HPDE6-E6E7 (cell line): ENCODE measurements around the gene AHCYL1.
A peak's percentile ranks its signal among the peaks of the same experiment; 100 is the strongest.

Source experiments
- DNase-seq: peaks from one replicate; pipeline ENCODE4 v3.0.0; 2011; ENCODE audit warnings: missing footprints; ENCODE audit errors: extremely low spot score

AHCYL1 gene

DNA sequence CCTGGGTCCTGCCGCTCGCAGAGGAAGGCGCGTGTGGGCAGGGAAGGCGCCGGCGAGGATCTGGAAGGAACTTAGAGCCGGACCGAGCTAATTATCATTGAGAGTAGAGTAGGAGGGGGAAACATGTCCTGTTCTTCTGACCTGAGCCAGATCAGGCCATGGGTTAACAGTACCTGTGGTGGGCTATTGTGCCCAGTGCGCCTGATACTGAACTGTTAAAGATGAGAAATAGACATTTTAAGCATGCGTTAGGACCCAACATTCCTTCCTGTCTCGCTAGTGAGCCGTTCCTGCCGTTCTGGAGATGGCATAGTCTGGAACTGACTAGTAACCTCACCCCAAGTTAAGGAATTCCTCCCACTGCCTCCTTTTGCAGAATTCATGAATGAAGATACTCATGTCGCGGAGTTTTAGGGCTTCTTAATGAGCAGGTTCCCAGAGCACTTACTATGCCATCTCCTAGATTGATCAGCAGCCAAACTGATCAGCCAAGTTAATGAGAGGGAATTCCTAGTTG is 50.7 kb downstream of the AHCYL1 start:
- peak; percentile 15 for DNase-seq

GRCh38 chr1:110038271-110038670 is 53.7 kb downstream of the AHCYL1 start:
- DNase-seq, result no peak

DNA sequence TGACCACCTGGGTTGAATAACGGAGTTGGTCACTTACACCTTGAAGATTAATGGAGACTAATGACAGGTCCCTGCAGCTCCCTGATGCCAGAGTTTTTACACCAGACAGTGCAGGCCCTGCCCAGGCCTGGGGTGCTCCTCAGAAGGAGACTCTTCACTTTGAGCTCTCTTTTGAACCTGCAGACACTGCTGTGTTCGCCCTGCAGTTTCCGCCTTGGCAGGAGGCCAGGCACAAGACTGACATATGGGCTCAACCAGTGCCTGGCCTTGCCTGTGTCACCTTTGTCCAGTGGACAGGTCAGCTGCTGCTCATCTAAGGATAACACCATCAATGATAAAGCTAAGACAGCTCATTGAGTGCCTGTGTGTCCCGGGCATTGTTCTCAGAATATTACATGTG is 55.1 kb downstream of the AHCYL1 start:
- DNase-seq, result no peak

- DNase-seq, result peak; percentile 58
Observed at GRCh38 chr1:110040548-110040947, 56.0 kb downstream of the AHCYL1 start.

DNA sequence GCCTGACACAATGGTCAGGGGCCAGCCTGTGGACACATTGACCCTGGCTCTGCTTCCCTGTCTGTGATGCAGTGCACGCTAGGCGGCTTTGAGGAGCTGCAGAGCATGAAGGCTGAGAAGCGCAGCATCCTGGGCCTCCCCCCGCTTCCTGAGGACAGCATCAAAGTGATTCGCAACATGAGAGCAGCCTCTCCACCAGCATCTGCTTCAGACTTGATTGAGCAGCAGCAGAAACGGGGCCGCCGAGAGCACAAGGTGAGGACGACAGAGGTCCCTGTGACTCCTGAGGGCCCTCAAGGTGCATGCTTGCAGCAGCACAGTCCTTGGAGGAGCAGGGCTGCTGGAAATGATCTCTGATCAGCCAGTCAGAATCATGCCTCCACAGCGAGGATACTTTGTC is 58.5 kb downstream of the AHCYL1 start:
- no peak for DNase-seq

- DNase-seq, result no peak
Observed at GRCh38 chr1:110047463-110047862, 62.9 kb downstream of the AHCYL1 start.

GRCh38 chr1:110048240-110048639 is 63.7 kb downstream of the AHCYL1 start:
- no peak for DNase-seq

GRCh38 chr1:110048923-110049601 is 64.5 kb downstream of the AHCYL1 start:
- DNase-seq, result no peak

GRCh38 chr1:110049801-110050601 is 65.4 kb downstream of the AHCYL1 start:
- no peak for DNase-seq

DNA sequence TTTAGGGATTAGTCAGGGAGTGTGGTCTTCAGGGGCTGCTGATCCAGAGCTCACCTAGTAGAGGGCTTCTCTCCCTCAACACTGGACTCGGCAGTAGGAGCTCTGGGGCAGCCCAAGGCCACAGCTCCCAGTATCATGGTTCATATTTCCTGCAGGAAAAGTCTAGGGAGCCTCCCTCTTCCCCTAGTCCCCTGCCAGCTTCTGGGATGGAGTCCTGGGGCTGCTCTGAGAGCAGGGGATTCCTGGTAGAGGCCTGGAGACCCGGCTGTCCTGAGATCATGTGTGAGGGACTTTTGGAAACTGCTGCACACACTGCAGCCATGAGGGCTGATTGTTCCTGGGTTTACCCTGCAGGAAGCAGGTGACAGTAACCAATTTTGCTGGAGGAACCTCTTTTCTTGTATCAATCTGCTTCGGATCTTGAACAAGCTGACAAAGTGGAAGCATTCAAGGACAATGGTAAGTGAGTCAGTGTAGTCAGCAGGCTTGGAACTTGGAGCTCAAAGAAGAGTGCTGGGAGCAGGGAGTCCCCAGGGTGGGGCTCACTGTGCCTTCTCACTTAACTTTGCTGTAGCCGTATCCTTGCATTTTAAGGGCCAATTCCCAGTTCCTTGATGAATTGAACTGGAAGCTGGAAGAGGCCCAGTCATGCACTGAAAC is 66.2 kb downstream of the AHCYL1 start:
- no peak for DNase-seq

DNA sequence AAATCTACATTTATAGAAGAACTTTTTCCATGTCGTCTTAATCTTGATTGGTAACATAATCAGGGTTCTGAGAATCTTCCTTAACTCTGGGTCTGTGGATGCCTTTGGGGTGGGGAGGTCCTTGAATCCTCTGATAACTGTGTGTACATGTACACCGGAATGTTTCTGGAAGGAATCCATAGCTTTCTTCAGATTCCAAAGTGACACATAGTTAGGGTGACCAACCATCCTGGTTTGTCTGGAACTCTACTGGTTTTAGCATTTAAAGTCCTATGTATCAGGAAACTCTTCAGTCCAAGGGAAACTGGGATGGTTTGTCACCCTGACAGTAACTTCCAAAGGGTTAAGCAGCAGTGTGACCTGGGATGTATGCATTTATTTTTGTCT is 66.7 kb downstream of the AHCYL1 start:
- no peak for DNase-seq

DNA sequence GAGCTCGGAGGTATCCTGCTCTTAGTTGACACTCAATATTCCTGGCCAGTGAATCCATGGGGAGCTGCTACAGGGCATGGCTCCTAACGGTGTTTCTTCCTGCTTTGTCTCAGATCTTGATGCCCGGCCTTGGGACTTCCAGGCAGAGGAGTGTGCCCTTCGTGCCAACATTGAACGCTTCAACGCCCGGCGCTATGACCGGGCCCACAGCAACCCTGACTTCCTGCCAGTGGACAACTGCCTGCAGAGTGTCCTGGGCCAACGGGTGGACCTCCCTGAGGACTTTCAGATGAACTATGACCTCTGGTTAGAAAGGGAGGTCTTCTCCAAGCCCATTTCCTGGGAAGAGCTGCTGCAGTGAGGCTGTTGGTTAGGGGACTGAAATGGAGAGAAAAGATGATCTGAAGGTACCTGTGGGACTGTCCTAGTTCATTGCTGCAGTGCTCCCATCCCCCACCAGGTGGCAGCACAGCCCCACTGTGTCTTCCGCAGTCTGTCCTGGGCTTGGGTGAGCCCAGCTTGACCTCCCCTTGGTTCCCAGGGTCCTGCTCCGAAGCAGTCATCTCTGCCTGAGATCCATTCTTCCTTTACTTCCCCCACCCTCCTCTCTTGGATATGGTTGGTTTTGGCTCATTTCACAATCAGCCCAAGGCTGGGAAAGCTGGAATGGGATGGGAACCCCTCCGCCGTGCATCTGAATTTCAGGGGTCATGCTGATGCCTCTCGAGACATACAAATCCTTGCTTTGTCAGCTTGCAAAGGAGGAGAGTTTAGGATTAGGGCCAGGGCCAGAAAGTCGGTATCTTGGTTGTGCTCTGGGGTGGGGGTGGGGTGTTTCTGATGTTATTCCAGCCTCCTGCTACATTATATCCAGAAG is 69.2 kb downstream of the AHCYL1 start:
- peak; percentile 37 for DNase-seq

- no peak for DNase-seq
Observed at GRCh38 chr1:110055493-110056284, 71.1 kb downstream of the AHCYL1 start.

GRCh38 chr1:110056285-110056683 is 71.7 kb downstream of the AHCYL1 start:
- DNase-seq, result no peak

DNA sequence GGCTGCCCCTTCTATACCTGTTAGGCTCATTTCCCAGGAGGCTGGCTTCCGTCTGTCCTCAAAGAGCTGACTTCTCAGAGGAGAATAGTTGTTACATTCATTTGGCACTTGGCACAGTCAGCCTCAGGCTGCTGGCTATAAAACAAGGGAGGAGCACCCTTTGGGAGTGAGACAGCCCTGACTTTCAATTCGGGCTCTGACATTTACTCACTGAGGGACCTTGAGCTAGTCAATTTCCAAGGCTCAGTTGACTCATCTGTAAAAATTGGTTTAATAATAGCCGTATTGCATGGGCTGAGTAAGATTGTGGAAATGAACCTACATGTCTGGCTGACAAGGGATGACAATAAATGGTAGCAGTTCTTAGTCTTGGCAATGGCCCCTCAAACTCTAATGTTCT is 72.2 kb downstream of the AHCYL1 start:
- no peak for DNase-seq

DNA sequence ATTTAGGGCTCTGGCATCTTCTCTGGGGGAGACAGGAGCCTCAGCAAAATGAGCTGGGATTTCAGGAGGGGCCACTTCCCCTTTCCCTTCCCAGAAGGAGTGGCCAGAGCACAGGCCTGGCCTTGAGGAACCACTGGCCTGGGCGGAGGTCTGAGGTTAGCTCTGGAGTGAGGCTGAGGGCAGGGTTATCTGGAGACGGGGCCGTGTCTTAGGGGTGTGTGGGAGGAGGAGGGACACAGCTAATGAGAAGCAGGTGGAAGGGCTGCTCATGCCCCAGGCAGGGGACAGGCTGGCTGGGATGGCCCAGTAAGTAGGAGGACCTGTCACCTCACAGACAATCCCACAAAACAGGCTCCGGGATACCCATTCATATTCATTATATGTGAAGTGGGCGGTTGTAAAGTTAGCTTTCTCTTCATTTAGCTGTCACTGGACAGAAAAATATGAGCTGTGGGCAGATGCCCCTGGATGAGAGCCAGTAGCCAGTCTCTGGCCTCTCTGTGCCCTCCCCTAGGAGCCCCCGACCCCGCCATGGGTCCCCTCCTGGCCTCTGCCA is 73.5 kb downstream of the AHCYL1 start:
- no peak for DNase-seq

DNA sequence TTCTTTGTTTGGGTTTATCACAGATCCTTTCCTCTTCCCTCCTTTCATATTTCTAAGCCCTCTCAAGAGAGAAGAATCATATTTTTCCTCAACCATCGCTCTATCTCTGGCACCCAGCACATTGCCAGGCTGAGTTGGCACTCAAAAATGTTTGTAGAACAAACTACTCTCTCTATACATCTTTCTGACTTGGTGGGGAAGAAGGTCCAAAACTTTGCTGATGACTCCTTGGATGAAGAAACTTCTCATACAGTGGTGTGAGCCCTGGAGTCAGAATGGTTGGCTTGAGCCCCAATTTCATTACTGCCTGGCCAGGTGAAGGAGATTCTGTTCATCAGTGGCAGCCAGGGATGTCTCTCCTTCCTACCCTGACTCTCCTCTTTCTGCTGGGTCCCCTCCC is 74.0 kb downstream of the AHCYL1 start:
- no peak for DNase-seq

DNA sequence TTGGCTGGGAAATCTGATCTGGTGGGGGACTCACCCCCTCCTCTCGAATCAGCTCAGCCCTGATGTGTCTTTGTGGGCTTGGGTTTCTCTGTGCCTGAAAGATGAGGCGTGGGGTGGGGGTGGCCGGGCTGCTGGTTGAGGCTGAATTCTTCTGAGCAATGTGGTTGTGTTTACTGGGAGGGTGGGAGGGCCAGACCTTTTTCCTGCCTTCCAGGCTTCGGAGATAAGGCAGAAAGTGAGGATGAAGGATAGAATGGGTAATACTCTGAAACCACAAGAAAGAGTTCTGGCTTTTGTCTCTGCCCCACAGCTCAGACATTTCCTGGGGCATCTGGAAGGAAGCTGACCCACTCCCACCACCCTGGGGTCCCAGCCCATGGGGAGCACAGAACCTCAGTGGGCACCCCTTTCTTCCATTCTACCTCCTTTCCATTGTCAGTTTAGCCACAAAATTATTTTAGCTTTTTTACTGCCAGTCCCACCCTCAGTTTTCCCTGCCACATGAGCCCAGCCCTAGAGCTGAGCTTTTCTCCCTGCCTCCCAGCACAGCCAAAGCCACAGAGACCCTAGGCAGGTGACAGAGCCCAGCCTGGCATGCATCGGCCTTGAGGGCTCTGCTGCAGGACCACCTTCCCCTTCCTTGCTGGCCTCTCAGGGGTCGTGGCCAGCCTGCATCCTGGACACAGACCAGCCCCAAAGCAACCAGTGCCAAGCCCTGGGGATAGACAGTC is 74.7 kb downstream of the AHCYL1 start:
- DNase-seq, result no peak

DNA sequence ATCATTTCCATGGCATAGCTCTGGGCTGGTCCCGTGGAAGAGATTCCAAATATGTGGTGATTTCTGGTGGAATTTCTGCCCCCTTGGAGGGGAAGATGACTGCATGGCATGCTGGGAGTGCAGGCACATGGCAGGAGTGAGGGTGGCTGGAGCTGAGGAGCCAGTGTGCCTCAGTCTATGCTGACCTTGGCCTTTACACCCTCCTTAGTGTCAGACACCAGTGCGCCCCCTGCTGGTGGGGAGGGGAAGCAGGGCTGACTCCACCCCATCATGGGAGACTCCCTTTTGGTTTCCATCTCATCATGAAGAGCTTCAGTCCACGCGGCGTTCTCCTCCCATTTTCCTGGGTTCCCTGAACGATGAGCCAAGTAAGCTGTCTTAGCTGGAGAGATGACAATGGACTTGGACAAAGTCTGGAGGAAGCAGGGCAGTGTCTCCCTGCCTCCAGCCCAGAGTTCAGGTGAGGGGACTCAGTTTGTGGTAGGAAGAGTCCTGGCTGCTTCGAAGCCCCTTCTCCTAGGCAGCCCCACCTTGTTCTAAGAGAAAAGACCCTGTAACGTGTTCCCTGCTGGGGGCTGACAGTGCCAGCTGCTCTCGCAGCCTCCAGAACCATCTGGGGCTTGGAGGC is 75.6 kb downstream of the AHCYL1 start:
- DNase-seq, result peak; percentile 38
